Kidney tubule cell (primary cell): ENCODE data around the gene SCAMP1.
"Not testable (repeated sequence)": the region's sequence is repeated elsewhere in the genome, so short reads cannot be mapped to it uniquely, and the experiment has no call there.

Source experiments
- DNase-seq: peaks from one replicate; pipeline ENCODE4 v3.0.0-alpha.2; 2018; ENCODE audit warnings: low spot score

Gene SCAMP1

GRCh38 chr5:78359831-78360673 is at the start of gene SCAMP1:
SCAMP1 (plus strand) TSS chr5:78360617; CDS start chr5:78360672, 55 bp downstream.
- DNase-seq, result peak; percentile 94

DNA sequence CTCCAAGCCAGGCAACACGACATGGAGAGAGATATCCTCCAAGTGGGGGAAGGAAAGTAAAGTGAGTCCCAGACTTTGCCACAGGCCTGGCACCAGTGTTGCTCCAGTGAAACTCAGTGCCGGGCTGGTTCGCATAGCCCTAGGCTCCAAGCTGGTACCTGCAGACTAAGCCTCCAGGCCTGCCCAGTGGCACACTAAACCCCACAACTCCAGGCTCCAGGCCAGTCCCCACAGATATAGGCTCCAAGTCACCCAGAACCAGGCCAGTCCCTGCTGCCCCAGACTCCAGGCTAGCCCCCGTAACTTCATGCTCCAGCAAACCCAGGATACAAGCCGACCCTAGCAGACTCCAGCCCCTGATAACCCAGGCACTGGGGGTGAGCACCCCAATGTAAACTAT is 42.9 kb upstream of the SCAMP1 start:
- no peak for DNase-seq

DNA sequence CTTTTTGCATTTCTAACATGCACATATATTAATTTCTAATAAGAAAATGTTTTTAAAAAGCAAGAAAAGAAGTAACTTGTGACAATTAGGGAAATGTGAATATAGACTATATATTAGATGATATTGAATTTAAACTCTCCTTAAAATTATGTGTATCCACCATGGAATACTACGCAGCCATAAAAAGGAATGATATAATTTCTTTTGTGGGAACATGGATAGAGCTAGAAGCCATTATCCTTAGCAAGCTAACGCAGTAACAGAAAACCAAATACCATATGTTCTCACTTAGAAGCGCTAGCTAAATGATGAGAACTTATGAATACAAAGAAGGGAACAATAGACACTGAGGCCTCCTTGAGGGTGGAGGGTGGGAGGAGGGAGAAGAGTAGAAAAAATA is 42.1 kb upstream of the SCAMP1 start:
- no peak for DNase-seq

DNA sequence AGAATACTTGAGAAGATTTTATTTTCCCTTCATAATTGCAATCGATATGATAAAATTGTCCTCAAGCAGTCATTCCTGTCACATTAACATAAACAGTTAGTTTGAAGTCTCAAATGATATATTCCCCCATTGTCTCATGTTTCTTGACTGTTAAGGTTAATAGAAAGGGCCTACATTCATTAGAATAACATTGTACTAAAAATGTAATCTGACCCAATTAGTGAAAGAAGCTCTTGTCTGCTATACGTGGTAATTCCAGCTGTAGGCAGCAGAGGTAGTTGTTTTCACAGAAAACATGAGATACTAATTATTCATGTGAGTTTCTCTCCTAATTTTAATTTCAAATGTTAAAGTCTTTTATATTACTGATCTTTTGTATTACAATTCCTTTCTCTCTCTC is 40.0 kb upstream of the SCAMP1 start:
- DNase-seq, result peak; percentile 18

- DNase-seq, result no peak
Observed at GRCh38 chr5:78323241-78323640, 37.2 kb upstream of the SCAMP1 start.

DNA sequence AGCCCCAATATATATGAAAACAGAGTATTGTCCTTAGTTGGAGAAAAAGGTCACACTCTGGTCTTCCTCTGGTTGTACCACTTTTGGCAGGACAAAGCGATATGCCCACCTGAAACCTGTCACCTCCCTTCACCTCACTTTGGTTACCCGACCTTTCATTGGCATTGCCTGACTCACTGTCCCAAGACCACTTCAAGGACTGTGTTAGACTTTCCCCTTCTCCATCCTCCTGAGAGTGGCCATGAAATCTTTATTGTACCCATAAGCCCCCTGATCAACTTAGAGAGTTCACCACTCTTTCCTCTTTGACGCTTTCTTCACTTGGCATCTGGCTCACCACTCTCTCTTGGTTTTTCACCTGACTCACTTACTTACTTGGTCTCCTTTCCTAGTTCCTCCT is 33.5 kb upstream of the SCAMP1 start:
- no peak for DNase-seq

DNA sequence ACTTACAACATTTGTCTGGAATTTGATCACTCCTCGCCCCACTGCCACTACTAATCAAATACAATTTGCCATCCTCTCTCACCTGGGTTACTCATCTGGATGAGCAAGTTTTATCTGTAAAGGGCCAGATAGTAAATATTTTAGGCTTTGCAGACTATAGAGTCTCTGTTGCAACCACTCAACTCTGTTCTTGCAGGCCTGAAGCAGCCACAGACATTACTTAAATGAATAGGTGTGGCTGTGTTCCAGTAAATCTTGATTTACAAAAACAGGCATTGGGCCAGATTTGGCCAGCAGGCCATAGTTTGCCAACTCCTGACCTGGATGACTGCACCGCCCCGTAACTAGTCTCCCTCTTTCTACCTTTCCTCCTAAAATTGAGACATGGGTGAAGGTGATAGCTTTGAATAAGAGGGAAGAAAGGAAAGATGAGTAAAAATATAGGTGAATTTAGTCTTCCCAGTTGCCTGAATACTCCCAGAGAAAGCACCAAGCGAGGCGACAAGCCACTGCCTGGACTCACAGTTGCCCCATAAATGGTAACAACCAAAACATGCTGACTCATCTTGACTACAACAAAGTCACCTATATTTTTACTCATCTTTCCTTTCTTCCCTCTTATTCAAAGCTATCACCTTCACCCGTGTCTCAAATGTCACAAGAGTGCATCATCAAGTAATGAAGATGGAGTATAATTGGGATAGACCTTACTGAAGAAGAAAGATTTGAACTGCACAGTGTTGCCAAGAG is 32.5 kb upstream of the SCAMP1 start:
- DNase-seq, result peak; percentile 43

DNA sequence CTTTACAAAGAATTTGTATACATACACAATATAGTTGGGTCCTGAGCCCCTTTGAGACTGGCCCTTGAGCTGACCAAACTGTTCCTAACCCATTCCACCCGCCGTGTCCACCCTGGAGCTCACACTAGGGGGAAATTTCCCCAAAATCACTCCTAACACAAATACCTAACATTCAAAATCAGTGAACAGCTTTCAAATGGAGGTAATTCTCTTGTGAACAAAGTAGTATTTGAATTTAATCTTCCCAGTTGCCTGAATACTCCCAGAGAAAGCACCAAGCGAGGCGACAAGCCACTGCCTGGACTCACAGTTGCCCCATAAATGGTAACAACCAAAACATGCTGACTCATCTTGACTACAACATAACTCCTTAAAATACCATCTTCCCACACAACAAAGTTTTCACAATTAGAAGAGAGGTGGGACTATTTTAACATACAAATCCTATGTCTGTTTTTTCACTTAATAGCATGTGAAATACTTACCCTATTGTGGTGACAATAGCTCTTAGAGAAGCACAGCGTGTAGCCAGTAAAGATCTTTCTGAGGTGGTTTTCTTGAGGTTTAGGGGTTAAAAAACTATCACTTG is 31.7 kb upstream of the SCAMP1 start:
- no peak for DNase-seq

DNA sequence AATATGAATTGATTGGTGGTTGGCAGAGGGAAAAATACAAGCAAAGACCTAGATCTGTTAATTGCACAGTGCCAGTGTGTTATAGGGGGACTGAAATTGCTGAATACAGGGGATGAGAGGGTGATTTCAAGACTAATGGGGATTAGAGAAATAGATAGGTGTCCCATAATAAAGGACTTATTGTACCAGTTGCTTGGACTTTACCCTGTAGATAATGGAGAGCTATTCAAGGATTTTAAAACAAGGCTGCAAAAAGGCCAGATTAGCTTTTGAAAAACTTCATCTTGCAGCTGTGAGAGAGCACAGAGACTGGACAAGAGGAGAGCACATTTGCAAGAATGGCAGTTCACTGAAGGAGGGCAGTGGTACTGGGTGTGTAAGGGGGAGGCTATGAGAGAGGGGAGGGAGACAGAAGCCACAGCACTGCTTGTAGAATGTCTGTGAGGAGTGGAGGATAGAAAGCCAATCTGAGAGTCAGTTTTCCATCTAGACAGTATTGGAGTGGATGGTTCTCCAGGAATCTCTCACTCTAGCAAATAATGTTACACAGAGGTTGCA is 28.8 kb upstream of the SCAMP1 start:
- DNase-seq, result no peak

DNA sequence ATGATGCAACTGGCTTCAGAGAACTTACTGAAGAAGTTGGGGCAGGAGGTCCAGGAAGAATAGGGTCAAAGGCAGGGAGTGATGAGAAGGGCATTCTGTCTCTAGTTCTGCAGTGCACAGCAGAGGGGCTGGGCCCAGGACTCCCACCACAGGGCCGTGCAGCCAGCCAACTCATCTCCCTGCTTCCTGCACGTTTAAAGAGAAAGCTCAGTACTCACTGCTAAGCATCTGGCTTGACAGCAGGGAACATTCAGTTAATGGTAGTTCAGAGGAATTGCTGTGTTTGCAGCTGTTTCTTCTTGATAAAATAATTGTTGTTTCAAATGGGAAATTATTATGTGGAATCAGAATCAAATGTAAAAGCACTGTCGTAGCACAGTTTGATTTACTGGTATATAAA is 25.6 kb upstream of the SCAMP1 start:
- DNase-seq, result no peak

DNA sequence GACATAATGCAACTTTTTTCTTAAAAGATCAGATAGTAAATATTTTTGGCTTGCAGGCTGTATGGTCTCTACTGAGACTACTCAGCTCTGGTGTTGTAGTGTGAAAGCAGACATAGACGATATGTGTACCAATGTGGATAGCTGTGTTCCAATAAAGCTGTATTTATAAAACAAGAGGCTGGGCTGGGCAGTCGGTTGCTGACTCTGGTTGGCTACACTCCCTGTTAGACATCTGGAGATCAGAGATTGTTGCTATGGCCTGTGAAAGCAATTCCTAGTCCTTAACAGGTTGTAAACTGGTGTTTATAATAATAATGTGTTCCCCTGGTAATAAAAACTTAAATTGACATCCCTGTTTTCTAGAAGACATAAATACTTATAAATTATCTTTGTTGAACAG is 24.4 kb upstream of the SCAMP1 start:
- DNase-seq, result no peak

- DNase-seq, result no peak
Observed at GRCh38 chr5:78336698-78337097, 23.7 kb upstream of the SCAMP1 start.

- DNase-seq, result no peak
Observed at GRCh38 chr5:78339617-78340436, 20.6 kb upstream of the SCAMP1 start.

DNA sequence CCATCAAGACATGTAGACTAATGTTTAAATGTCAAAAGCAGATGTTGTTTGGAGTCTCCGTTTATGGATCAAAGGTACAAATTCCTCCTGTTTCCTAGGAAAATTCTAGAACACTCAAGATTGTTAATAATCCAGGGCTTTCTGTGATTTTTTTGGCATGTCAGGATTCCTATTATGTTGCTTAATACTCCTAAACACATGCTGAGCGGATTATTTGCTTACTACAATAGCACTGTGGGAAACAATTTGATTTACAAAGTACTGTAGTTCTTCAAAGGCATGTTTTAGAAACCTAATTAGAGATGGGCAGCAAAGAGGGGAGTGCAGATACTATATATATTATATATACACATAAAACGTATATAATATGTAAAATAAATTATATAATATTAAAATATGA is 19.0 kb upstream of the SCAMP1 start:
- no peak for DNase-seq

GRCh38 chr5:78345485-78345884 is 14.9 kb upstream of the SCAMP1 start:
- no peak for DNase-seq

- DNase-seq, result no peak
Observed at GRCh38 chr5:78353520-78353919, 6.9 kb upstream of the SCAMP1 start.

DNA sequence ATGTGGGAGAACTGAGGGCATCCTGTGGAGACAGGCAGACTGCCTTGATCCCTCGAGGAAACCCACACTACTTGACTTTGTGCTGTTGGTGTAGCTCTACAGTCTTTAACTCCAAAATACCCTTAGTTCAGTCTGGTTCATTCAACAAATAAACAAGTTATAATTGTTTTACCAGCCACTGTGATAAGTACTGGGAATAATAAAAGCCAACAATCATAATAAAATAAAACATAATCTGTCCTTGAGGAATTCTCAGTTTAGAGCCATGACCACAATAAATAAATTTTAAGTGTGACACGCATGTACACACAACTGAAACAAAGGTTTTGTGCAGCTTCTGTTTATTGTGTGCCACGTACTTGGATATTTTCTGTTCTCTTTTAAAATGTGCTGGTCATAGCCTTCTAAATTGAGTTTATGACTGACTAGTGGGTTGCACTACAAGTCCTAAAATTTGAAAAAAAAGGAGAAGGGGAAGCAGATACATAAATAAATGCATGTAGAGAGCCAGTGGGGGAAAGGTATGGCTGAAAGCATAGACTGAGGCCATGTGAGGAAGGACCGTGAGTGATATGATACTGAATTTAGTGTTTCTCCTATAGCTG is 6.2 kb upstream of the SCAMP1 start:
- DNase-seq, result no peak

DNA sequence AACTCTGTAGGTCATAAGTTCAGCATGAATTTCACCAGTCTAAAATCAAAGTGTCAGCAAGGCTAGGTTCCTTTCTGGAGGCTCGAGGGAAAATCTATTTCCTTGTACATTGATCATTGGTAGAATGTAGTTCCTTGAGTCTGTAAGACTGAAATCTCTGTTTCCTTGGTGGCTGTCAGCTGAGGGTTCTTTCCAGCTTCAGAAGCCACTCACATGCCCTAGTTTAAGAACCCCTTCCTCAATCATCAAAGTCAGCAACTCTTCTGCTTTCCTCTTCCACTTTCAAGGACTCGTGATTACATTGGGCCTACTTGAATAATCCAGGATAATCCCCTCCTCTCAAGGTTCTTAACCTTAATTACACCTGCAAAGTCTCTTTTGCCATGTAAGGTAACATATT is 4.9 kb upstream of the SCAMP1 start:
- DNase-seq, result no peak

DNA sequence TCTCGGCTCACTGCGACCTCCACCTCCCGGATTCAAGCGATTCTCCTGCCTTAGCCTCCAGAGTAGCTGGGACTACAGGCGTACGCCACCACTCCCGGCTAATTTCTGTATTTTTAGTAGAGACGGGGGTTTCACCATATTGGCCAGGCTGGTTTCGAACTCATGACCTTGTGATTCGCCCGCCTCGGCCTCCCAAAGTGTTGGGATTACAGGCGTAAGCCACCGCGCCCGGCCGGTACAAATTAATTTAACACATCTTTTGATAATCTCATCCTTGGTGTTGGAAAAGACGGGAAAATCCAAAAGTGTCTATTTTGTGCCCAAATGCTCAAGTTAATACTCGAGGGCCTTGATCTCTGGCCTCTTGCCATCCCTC is 974 bp upstream of the SCAMP1 start:
- DNase-seq, result not testable (repeated sequence)

GRCh38 chr5:78360674-78360923 is 182 bp downstream of the SCAMP1 start:
- no peak for DNase-seq

- DNase-seq, result peak; percentile 73
Observed at GRCh38 chr5:78360924-78361630, 660 bp downstream of the SCAMP1 start.
